Measurements from ENCODE around the gene NES.
A peak's percentile ranks its signal among the peaks of the same experiment; 100 is the strongest.

NES gene

DNA sequence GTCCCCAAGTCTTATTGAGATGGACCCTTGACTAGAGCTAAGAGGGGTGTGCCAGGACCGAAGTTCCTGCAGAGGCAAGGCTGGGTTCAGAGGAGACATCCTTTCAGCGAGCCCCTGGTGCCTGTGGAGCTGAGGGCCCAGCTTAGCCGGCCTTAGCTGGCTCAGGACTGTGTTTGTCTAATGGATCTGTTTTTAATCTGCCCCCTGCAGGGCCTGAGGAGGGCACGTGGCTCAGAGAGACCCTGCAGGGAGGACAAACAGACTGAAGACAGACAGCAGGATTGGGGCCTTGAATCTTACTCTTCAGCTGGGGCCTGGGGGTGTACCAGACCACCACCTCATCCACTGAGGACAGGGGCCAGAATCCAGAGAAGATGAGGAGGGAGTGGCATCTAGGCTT is 26.5 kb upstream of the NES start:
- peak; percentile 72 for DNase-seq (ENCODE audit: low spot score)

DNA sequence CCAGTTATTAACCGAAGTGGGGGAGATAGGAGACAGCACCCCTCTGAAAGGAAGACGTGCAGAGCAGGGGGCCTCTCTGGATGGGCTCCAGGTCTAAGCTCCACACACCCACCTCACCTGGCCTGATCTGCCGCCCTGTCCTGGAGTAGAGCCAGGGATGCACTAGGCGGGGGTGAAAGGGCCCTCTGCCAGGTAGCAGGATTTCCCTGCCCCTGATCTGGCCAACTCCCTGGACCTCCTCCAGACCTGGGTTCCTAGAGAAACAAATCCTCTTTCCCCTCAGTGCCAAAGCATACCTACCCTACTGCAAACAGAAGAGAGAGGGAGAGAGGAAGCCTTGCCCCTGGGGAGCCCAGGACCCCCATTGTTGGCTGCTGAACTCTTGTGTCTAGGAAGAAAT is 26.1 kb upstream of the NES start:
- no peak for DNase-seq (ENCODE audit: low spot score)

DNA sequence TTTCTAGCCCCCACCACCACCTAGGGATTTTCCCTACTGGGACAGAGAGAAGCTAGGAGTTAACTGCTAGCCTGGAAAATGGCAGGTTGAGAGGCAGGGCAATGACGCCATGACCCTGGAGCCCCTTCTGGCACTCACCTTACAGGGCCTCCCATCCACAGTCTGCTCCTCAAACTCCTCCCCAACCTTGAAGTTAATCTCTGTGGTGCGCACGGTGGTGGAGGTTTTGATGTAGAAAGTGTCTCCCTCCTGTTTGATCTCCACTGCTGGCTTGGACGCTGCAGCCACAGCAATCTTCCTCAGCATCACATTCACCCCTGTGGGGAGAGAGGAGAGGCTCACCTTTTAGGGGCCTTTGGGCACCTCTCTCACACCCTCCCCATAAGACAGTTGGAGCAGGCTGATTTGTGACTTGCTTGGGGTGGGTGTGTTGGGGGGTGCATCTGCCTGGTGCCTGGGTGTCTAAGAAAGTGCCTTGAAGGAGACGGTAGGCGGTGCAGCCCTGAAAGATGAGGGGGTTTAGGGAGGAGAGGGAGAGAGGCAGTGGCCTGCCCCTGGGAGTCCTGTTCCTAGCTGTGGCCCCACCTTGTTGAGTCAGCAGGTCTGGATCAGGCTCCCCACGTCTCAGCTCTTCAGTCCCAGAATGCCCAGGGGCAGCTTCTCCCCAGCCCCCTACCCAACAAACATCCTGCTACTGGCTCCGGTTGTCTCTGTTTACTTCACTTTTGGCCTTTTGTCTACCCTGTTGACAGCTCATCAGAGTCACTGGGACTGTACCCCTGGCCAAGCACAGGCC is 23.7 kb upstream of the NES start:
- no peak for DNase-seq (ENCODE audit: low spot score)

DNA sequence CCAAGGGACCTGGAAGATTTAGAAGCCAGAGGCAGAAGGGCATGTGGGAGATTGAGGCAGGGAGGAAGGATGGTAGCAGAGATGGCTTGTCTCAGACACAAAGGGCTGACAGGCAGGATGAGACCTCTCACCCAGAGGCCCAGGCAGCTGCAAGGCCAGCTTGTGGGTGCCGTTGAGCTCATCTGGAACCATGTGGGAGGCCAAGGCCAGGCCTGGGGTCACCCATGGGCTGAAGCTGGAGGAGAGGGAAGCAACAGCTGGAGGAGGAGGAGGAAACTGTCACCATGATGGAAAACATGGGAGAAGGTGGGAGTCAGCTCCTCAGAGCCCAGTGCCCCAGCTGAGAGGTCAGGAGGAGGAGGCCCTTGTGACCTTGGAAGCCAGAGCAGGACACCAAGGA is 21.8 kb upstream of the NES start:
- DNase-seq (ENCODE audit: low spot score), result no peak

DNA sequence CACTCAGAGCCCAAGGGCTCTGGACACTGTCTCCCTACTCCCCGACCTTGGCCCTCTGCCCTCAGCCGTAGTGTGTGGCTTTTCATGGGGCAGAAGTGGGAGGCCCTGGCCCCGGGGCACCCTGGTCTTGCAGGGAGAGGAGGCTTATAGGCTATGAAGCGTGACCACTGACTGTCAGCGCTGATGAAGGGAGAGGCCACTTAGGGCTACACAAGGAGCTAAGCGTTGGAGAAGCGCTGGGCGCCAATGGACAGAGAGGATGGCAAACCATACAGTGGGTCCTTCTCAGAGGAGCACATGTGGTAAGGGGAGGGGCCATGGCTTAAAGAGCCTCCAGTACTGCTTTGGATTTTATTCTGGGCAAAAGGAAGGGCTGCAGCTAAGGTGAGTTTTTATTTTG is 20.3 kb upstream of the NES start:
- no peak for DNase-seq (ENCODE audit: low spot score)

DNA sequence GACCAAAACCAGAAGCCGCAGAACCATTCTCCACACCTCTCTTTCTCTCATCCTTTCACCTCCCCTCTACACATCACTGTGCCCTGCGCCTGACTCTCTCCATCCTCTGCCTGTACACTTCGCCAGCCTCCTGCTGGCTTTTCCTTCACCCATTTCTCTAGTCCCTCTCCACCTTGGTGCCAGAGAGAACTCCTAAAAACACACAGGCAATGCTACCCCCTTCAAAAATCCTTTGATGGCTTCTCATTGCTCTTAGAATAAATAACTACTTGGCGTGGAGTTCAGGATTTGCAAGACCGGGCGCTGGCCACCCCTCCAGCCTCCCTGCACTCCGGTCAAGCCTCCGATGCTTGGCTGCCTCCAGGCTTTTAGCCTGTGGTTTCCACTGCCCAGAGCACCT is 19.5 kb upstream of the NES start:
- no peak for DNase-seq (ENCODE audit: low spot score)

DNA sequence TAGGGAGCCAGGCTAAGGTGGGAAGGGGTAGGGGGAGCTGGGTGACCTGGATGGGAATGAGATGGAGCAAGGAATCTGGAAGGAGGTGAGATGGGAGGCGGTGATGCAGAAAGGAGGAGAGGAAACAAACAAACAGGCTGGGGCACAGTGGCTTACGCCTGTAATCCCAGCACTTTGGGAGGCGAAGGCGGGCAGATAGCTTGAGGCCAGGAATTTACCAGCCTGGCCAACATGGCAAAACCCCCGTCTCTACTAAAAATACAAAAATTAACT is 17.4 kb upstream of the NES start:
- no peak for DNase-seq (ENCODE audit: low spot score)

DNA sequence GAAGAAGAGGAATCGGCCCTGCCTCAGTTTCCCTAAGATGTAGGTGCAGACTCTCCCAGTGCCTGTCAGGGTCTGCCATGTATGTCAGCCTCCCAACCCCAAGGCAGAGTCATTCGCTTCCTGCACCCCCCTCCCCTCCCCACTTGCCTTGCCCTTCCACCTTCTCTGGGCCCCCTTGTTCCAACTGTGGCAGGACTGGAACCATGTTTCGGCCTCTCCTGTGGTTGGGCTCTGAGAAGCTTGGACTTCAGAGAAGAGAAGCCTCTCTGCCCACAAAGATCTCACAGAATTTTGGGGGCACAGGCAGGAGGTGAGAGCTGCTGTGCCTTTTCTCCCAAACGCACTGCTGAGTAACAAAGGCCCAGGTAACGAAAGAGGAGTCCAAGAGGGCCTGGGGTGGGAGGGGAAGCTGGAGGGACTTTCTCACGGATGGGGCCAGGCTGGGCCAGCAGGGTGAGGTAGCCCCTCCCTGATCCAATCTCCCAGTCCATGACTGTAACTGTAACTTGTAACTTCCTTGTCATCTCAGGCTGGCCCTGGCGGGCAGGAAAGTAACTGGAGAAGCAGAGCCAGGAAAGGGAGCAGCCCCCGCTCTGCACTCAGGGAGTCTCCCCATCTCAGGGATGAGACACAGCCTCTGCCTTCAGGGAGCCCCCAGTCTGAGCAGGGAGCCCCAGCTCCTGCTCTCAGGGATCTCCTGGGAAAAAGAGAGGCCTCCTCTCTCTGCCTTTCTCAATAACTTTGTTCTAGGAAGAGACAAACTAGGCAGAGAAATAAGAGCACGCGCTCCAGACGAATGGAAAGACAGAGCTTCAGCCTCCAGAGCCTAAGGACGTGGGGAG is 16.9 kb upstream of the NES start:
- DNase-seq (ENCODE audit: low spot score), result peak; percentile 61

DNA sequence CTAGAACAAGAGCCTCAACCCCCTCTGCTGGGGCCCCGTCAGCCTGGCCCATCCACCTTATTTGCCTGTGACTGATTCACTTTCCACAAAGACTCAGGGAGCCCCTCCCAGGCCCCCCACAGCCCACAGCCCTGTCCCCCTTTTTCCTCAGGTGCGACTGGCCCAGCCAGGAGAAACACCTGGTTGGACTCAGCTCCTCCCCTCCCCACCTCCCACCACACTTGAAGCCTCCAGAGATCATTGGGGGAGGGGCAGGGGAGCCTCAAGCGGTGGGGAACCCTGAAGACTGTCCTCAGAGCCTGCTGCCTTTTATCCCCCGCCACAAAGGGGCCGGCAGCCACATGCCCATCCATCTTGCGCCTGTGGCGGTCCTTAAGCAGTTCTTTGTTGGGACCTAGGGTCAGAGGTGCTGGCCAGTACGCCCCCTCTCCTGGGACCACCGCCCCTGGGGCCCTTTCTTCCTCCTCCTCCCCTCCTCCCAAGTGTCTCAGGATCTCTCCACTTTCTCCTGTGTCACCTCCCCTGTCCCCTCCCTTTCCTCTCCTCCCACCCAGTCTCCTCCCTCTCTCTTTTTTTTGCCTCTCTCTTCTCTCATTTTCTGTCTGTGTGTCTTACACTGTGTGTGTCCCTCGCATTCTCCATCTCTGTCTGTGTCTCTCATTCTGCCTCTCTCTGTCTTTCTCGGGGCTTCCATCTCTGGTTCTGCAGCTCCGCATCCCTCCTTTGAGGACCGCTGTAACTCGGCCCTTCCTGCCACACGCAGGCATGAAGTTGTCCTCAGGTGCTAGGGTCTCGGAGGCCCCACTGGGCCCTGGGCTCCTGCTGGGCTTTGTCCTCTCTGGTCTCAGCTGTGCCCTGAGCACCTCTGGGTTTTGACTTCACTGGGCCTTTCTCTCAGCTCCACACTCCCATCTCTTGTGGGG is 16.0 kb upstream of the NES start:
- peak; percentile 89 for DNase-seq (ENCODE audit: low spot score)

DNA sequence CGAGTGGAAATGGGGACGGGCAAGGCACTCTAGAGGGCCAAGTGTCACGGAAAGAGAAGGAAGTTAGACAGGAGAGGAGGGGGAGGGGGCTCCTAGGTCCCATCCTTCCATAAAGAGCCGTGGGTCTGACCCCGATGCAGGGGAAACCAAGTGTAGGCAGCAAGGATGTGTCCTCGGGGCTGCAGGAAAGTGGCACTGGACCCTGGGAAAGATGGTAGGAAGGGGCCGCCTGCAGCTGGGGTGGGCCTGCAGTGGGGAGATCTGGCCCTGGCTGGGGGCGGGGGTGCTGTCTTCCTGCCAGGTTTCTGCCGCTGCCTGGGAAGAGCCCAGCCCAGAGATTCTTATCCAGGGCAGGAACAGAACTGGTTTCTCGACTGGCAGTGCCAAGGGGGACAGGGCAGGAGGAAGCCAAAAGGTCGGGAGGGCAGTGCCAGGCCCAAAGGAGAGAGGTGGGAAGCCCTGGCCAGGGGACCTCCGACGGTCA is 15.3 kb upstream of the NES start:
- no peak for DNase-seq (ENCODE audit: low spot score)

DNA sequence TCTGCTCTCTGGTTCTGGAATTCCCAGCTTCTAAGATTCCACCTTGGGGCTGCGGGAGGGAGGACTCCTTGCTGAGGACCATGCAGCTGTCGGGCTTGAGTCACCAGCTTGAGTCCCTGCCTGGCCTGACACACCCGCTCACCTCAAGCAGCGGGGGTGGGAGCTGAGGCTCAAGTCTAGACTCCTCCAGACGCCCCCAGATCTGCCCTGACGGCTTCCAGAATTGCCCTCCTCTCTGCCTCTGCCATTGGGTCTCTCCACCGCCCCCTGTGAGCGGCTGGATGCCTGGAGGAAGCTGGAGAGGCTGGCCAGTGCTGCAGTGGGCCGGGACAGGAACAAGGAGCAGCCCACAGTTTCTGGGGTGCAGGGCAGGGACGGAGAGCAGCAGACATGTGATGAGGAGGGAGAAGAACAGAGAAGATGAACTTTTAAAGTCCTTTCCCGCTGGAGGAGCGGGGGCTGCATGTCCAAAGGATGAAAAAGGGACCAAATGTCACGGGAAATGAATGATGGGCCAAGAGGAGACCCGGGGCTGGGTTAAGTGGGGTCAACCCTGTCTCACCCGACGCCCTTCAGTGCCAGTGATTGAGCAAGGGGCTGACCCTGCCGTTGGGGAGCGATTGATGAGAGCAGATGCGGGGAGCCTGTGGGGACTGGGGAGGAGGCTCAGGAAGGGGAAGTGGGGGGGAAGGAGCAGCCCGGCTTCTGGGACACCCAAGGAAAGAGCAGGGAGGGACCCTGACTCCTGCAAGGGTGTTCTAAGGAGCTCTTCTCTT is 14.6 kb upstream of the NES start:
- DNase-seq (ENCODE audit: low spot score), result peak; percentile 78

DNA sequence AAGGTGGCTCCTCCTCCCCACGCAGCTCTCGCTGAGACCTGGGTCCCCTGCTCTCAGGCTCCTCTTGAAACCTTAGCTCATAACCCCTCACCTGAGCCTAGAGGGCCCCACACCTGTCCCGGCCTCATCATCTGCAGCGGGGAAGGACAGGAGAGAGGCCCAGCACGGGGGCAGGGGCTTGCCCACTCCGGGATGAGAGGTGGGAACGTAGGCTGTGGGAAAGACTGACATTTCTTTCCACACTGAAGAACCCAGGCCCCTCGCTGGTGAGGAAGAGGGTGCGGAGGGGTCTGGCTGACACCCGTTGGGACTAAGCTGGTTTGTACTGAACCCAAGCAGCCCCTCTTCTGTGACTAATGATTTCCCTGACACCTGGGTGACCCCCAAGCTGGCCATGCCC is 14.0 kb upstream of the NES start:
- no peak for DNase-seq (ENCODE audit: low spot score)

DNA sequence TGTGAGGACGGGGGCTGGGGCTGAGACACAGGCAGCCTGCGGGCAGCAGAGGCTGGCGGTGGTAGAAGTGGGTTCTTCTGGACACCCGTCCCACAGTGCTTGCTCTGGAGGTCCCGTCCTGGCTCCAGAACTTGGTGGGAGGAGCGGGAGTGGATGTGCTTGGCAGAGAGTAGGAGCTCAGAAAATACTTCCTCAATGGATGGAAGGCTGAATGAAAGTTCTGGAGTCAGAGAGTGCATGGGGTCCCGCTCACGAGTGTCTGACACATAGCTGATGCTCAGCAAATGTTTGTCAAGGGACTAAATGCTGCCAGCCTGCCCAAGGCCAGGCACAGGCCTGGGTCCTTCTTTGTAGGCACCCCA is 13.4 kb upstream of the NES start:
- DNase-seq (ENCODE audit: low spot score), result no peak

DNA sequence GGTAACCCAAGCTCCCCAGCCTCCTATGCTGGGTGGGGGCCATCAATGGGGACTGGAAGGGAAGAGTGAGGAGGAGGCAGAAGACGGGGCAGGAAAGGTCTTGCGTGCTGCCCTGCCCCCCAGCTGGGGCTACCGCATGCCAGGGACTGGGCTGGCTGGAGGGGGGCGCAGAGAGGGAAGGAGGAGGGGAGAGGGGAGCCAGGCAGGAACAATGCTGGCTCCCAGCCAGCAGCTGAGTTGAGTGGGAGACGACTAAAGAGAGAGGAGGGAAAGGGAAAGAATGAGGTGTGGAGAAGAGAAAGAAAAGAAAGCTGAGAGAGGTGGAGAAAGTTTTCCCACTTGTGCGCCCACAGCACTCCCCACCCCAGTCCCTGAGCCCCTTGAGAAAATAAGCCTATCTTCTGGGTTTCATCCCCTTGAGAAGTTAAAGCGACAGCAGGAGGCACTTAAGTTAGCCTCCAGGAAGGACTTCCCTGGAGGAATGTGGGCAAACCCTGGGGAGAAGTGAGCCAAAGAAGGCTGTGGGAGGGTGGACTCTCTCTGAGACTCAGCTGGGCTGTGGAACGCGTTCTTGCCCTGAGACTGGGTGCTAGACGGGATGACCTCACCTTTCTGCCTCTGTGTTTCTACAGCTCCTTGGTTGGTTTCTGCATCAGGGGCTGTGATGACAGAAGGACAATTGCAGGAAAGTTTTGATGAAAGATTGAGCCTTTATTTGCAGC is 12.9 kb upstream of the NES start:
- DNase-seq (ENCODE audit: low spot score), result no peak

DNA sequence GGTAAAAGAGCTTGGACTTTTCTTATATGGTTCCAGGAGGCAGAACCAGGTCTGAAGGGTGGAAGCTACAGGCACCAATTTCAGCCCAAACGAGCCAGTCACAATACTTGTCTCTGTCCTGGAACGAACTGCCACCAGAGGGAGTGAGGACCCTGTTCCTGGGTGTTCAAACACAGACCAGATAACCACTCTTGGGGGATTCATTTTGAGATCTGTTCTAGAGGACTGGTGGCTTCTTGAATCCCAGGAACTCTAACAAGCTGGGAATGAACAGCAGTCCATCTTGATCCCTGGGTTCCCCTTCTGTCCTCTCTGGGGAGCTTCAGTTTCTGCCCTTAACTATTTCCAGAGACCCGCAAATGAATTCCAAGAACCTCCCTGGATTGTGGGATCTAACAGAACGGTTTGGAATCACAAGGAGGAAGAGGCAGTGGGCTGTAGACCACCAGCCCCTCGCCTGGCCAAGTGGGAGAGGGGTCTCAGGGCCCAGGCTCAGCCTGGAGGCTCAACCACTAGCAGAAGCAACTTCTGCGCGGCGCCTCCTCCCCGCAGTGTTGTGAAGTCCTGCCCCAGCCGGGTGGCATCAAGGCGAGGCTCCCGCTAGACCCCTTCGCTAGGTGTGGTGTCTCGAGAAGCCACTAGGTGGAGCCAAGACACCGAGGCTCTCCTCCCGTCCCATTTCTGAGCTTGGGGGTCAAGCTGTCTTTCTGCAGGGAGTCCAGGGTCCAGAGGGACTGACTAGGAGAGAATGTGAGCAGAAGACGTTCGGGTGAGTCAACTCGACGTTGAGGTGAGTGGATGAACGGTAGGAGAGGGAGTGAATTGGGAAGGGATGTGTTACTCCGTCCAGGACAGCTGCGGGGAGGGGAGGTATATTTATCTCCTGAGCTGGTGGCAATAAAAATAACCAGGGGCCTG is 12.1 kb upstream of the NES start:
- peak; percentile 93 for DNase-seq (ENCODE audit: low spot score)

DNA sequence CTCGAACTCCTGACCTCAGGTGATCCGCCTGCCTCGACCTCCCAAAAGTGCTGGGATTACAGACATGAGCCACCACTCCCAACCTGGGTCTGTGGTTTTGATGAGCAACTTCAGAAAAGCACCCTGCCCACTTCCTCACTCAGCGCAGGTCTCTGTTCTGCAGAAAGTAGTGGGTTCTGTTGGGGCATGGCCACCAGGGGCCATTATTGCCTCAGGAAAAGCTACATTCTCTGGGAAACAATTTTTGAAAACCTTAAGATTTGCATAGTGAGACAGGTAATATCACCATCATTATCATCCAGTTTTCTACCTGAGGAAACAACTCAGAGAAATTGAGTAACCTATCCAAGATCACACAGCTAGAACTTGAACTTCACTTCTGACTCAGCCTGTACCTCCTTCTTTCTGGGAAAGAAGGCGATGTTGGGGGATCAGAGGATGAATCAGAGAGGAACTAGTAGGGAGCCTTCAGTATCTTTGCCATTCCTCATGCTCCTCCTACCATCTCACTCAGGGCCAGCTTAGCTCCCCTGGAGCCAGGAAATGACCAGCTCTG is 7.1 kb upstream of the NES start:
- DNase-seq (ENCODE audit: low spot score), result no peak

DNA sequence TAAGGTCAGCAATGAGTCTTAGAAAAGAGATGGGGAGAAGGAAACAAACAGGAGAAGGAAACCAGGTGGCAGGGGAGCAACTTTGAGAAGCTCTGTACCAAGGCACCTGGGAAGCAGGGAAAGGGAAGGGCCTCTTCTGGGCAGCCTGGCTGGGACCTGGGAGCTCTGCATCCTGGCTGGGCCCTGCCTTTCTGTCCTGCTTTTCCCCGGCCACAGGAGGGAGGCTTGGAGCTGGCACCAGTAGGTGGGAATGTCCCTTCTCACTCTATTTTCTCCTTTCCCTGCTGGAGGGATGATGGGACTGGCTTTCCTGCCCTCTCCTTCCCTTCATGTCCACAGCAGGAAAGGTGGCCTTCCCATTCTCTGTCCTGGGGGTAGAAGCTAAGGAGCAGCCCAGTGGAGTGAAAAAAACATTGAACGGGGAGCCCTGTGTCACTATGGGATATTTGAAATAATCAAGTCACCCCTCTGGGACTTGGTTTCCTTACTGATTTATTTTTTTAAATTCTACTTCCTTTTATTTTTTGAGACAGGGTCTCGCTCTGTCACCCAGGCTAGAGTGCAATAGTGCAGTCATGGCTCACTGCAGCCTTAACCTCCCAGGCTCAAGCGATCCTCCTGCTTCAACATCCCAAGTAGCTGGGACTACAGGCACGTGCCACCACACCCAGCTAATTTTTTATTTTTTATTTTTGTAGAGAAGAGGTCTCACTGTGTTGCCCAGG is 5.1 kb upstream of the NES start:
- peak; percentile 50 for DNase-seq (ENCODE audit: low spot score)

DNA sequence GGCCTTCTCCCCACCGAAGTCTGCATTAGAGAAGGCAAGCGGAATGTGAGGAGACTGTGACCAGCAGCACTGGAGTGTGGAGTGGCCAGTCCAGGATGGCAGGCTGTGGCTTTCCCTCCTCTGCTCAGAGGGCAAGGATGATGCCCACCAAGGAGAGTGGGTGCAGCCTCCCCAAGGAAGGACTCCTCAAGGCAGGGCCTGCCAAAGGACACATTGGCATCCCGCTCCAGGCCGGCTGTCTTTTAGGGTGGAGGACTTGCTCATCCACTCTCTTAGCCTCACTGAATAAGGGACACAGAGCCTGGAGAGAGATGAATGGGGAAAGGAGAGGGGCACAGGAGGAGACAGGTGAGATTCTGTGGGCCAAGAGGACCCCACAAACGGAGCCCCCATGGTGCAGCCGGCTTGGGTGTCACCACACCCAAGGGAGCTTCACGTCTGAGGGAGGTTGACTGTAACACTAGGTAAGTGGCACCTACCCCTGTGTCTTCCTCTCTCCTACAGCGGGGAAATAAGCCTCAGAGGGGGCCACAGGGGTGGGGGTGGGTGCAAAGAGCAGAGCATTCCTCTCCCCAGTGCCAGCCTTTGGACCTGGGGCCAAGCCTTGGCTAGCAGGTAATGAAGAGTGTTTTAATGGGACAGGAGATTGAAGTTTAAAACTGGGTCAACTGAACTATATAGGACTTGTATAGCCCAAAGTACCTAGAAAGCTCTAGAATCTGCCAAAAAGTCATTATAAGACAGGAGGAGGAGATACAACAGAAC is 4.2 kb upstream of the NES start:
- DNase-seq (ENCODE audit: low spot score), result no peak

Data from ecto neural progenitor cell (in vitro differentiated cells).